Keratinocyte (primary cell): ENCODE measurements around the gene CHRM4. TPM values are rescaled to one million over a fixed set of nuclear protein-coding genes. Genes with fewer than 3 reads are reported as not detected.

Experiments
- DNase-seq: peaks from one replicate; pipeline ENCODE4 v3.0.0-alpha.2; 2011; ENCODE audit warnings: low read depth, missing footprints, low spot score
- FAIRE-seq: peaks from 2 replicates; lab custom pipeline; 2011; peaks lifted over from hg19 to GRCh38; lab: Jason Lieb, UNC
- H2AFZ ChIP-seq: 2 replicates; pipeline ENCODE4 v1.6.0; 2012; ENCODE audit warnings: low read length, control low read depth, inconsistent platforms; ENCODE audit not compliant: control insufficient read depth
- H3K27ac ChIP-seq: 2 replicates; pipeline ENCODE4 v1.5.1; 2011; ENCODE audit warnings: low read length; ENCODE audit not compliant: control insufficient read depth, insufficient read depth
- H3K27me3 ChIP-seq: 3 replicates; pipeline ENCODE4 v1.6.0; 2011; ENCODE audit warnings: low read length; ENCODE audit not compliant: control insufficient read depth, insufficient read depth; ENCODE audit errors: extremely low read depth
- H3K36me3 ChIP-seq, 2 experiments: 2 replicates in 1 of 2; 3 replicates in 1 of 2; pipeline ENCODE4 v1.5.1; 2011; ENCODE audit warnings: low read length in 2 of 2, mild to moderate bottlenecking in 1 of 2; ENCODE audit not compliant: control insufficient read depth in 2 of 2, insufficient read depth in 2 of 2; ENCODE audit errors: extremely low read depth in 1 of 2
- H3K4me1 ChIP-seq: 3 replicates; pipeline ENCODE4 v1.5.1; 2011; ENCODE audit warnings: low read length; ENCODE audit not compliant: control insufficient read depth, insufficient read depth; ENCODE audit errors: extremely low read depth
- H3K4me2 ChIP-seq: 3 replicates; pipeline ENCODE4 v1.6.0; 2011; ENCODE audit warnings: low read depth, low read length; ENCODE audit not compliant: control insufficient read depth, insufficient read depth; ENCODE audit errors: extremely low read depth
- H3K4me3 ChIP-seq, 3 experiments: fragments of 200-600 bp in 1 of 3; sonication (generic) in 1 of 3; 2 replicates in 2 of 3; 3 replicates in 1 of 3; pipeline ENCODE4 v1.5.1; 2011 to 2016; ENCODE audit warnings: low read length in 3 of 3, mild to moderate bottlenecking in 3 of 3, control low read depth in 2 of 3, inconsistent platforms in 1 of 3, low read depth in 1 of 3, mixed read lengths in 1 of 3, mixed run types in 1 of 3, moderate library complexity in 1 of 3; ENCODE audit not compliant: control insufficient read depth in 2 of 3, insufficient read depth in 2 of 3; ENCODE audit errors: extremely low read depth in 1 of 3
- H3K79me2 ChIP-seq: 2 replicates; pipeline ENCODE4 v1.6.0; 2012; ENCODE audit warnings: low read length; ENCODE audit not compliant: control insufficient read depth, insufficient read depth
- H3K9ac ChIP-seq: 3 replicates; pipeline ENCODE4 v1.6.0; 2011; ENCODE audit warnings: low read length; ENCODE audit not compliant: control insufficient read depth, insufficient read depth; ENCODE audit errors: extremely low read depth
- H3K9me1 ChIP-seq: 3 replicates; pipeline ENCODE4 v1.6.0; 2011; ENCODE audit warnings: low read length; ENCODE audit not compliant: control insufficient read depth, insufficient read depth; ENCODE audit errors: extremely low read depth
- H3K9me3 ChIP-seq: 2 replicates; pipeline ENCODE4 v1.5.1; 2012; ENCODE audit warnings: low read depth, low read length; ENCODE audit not compliant: control insufficient read depth
- H4K20me1 ChIP-seq: 3 replicates; pipeline ENCODE4 v1.6.0; 2011; ENCODE audit warnings: low read length; ENCODE audit not compliant: control insufficient read depth, insufficient read depth; ENCODE audit errors: extremely low read depth
- EZH2 ChIP-seq: IDR thresholded peaks from one replicate; pipeline ENCODE4 v1.6.1; 2012; ENCODE audit warnings: inconsistent platforms, mild to moderate bottlenecking, low read length, moderate library complexity
- dilution Hi-C: fragments of 300-500 bp; cut with MboI; formaldehyde crosslinking; loops from one replicate; pipeline ENCODE4 v1.7.0; 2020; ENCODE audit warnings: low sequenced_read_pairs; ENCODE audit not compliant: extremely low pct_ligation_motif_present
- polyA plus RNA-seq, 5 experiments: library from polyadenylated mRNA; depleted of rRNA in 3 of 5; stranded (reverse) in 3 of 5; stranded (forward) in 1 of 5; unstranded in 1 of 5; fragments of >200 nt; gene quantifications; 1 replicate in 1 of 5; 2 replicates in 3 of 5; 3 replicates in 1 of 5; pipeline versions ENCODE4 v1.2.1 to v1.2.3, GENCODE V29; 2011 to 2012; ENCODE audit warnings: missing spikeins in 2 of 5, low read depth in 1 of 5, low replicate concordance in 1 of 5
- TF ChIP-seq, protein P1 (sequence below), 3 experiments: IDR thresholded peaks in 1 of 3; conservative IDR thresholded peaks in 1 of 3; optimal IDR thresholded peaks in 1 of 3; 2 replicates in 2 of 3; 3 replicates in 1 of 3; pipeline versions ENCODE3 to v1.5.1; 2011; ENCODE audit warnings: low read length in 3 of 3, mild to moderate bottlenecking in 3 of 3, moderate library complexity in 2 of 3, control low read depth in 1 of 3, inconsistent platforms in 1 of 3; ENCODE audit not compliant: insufficient read depth in 2 of 3; ENCODE audit errors: extremely low read depth in 1 of 3

The CHRM4 gene
- polyA plus RNA-seq, 1 donor (not counting 4 experiments of a cell fraction or from before 2014, with no cell fraction given): not detected

DNA sequence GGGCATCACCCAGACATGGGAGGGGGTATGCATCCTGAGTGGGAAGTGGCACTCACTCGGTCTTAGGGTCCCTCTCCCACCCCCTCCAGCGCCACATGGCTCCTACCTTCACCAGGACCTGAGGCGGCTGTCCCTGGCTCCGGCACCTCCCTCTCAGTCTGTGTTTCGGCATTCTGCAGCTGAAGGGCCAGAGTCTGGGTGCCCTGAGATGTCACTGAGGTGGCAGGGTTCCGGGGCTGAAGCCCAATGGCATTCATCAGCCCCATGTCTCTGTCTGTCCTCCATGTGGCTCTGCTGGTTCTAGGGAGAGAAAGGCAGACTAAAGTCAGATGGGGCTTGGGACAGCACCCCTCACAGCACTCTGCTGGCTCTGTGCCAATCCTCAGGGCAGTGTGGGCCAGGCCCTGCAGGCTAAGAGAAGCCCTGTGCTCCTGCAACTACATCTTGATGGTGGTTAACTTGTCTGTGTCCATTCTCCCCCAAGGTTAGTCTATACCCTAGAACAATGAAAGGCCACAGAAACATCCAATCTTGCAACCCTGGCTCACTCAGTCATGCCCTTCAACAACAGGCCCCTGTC is 16.9 kb upstream of the CHRM4 start:
- no peaks in the 10 kb centered on the region for H3K9me3 ChIP-seq
- H3K36me3 ChIP-seq: peaks cover 9 to 27% of the 10 kb centered on the region in 2 experiments
- DNase-seq: no peak
- no peak overlapping the region for H3K27ac ChIP-seq
- no peak for FAIRE-seq
- H4K20me1 ChIP-seq: no peaks in the 10 kb centered on the region
- TF ChIP-seq, protein P1, sequence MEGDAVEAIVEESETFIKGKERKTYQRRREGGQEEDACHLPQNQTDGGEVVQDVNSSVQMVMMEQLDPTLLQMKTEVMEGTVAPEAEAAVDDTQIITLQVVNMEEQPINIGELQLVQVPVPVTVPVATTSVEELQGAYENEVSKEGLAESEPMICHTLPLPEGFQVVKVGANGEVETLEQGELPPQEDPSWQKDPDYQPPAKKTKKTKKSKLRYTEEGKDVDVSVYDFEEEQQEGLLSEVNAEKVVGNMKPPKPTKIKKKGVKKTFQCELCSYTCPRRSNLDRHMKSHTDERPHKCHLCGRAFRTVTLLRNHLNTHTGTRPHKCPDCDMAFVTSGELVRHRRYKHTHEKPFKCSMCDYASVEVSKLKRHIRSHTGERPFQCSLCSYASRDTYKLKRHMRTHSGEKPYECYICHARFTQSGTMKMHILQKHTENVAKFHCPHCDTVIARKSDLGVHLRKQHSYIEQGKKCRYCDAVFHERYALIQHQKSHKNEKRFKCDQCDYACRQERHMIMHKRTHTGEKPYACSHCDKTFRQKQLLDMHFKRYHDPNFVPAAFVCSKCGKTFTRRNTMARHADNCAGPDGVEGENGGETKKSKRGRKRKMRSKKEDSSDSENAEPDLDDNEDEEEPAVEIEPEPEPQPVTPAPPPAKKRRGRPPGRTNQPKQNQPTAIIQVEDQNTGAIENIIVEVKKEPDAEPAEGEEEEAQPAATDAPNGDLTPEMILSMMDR (optimal IDR thresholded peaks at IDR 0.05 in 1 of 3, IDR thresholded peaks at IDR 0.05 in 1 of 3, conservative IDR thresholded peaks at IDR 0.05 in 1 of 3; ENCODE audit: extremely low read depth in 1 of 3, insufficient read depth in 2 of 3, low read length in 3 of 3): no peak
- no peak for TF ChIP-seq EZH2
- no peaks in the 10 kb centered on the region for H3K27me3 ChIP-seq
- H3K9me1 ChIP-seq: no peaks in the 10 kb centered on the region
- H2AFZ ChIP-seq: no peak overlapping the region
- no peaks in the 10 kb centered on the region for H3K79me2 ChIP-seq
- H3K4me1 ChIP-seq: no peaks in the 10 kb centered on the region
- no peak overlapping the region for H3K4me2 ChIP-seq
- dilution Hi-C loops: no loop called here
- H3K4me3 ChIP-seq: no peak overlapping the region
- no peak overlapping the region for H3K9ac ChIP-seq

DNA sequence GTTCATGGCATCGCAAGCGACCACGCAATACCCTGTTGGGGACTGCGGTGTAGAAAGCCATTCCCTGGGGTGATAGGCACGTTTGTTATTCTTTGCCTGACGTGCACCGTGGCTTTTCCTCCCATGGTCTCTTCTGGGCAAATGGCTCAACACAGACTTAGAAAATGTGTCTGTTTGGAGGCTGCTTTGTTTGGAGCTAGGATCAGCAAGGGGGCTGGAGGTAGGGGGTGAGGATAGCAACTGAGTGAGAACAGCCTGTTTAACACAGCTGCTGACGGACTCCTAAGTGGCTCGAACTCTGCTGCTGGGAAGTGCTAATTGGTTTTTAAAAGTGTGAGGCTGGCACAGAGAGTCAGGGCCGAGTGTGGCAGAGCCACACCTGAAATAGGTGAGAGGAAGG is 16.1 kb upstream of the CHRM4 start:
- Histone ChIP-seq H3K4me2 (no peak overlapping the region), H3K4me1 (no peaks in the 10 kb centered on the region), H3K27ac (no peak overlapping the region), H3K4me3 (no peak overlapping the region), H3K9ac (no peak overlapping the region), H2AFZ (no peak overlapping the region), H3K79me2 (no peaks in the 10 kb centered on the region), H3K9me1 (no peaks in the 10 kb centered on the region), H3K36me3 (peaks cover 15 to 26% of the 10 kb centered on the region in 2 experiments), H4K20me1 (no peaks in the 10 kb centered on the region), H3K9me3 (no peaks in the 10 kb centered on the region), H3K27me3 (no peaks in the 10 kb centered on the region)
- FAIRE-seq: no peak
- no peak for TF ChIP-seq EZH2
- TF ChIP-seq, protein P1 (optimal IDR thresholded peaks at IDR 0.05 in 1 of 3, IDR thresholded peaks at IDR 0.05 in 1 of 3, conservative IDR thresholded peaks at IDR 0.05 in 1 of 3; ENCODE audit: extremely low read depth in 1 of 3, insufficient read depth in 2 of 3, low read length in 3 of 3): no peak
- dilution Hi-C loops: no loop called here
- no peak for DNase-seq
